ENCODE data around the gene ELSPBP1.

DNA sequence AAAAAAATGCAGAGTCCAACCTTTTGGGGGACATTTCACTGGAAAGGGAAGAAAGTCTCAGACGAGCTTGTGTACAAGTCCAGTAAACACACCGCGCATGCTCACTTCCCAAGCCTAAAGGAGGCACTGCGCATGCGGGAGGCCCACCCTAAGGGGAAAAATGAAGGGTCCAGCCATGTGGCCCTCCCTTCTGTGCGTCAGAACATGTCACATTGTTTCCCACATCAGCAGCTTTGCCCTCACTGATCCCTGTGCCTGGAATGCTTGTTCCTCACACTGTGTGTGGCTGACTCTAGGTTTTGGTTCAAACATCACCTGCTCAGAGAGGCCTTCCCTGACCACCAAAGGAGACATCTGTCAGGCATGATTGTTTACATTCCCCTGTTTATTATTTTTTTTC is 4.4 kb downstream of the ELSPBP1 start:
- TF ChIP-seq, protein P1, sequence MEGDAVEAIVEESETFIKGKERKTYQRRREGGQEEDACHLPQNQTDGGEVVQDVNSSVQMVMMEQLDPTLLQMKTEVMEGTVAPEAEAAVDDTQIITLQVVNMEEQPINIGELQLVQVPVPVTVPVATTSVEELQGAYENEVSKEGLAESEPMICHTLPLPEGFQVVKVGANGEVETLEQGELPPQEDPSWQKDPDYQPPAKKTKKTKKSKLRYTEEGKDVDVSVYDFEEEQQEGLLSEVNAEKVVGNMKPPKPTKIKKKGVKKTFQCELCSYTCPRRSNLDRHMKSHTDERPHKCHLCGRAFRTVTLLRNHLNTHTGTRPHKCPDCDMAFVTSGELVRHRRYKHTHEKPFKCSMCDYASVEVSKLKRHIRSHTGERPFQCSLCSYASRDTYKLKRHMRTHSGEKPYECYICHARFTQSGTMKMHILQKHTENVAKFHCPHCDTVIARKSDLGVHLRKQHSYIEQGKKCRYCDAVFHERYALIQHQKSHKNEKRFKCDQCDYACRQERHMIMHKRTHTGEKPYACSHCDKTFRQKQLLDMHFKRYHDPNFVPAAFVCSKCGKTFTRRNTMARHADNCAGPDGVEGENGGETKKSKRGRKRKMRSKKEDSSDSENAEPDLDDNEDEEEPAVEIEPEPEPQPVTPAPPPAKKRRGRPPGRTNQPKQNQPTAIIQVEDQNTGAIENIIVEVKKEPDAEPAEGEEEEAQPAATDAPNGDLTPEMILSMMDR (conservative IDR thresholded peaks at IDR 0.05; ENCODE audit: low read depth, low read length): no peak
- TF ChIP-seq EZH2 (IDR thresholded peaks at IDR 0.05; ENCODE audit: borderline replicate concordance, low read depth, low read length, poor library complexity, severe bottlenecking): no peak

Measured in A673 (cell line).